Inferior parietal cortex (tissue), 1 donor: ENCODE data around the gene TRIP6.

Experiments used
- DNase-seq: peaks from one replicate; pipeline ENCODE4 v3.0.0-alpha.2; 2016; ENCODE audit errors: extremely low spot score

TRIP6 gene, protein sequence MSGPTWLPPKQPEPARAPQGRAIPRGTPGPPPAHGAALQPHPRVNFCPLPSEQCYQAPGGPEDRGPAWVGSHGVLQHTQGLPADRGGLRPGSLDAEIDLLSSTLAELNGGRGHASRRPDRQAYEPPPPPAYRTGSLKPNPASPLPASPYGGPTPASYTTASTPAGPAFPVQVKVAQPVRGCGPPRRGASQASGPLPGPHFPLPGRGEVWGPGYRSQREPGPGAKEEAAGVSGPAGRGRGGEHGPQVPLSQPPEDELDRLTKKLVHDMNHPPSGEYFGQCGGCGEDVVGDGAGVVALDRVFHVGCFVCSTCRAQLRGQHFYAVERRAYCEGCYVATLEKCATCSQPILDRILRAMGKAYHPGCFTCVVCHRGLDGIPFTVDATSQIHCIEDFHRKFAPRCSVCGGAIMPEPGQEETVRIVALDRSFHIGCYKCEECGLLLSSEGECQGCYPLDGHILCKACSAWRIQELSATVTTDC

DNA sequence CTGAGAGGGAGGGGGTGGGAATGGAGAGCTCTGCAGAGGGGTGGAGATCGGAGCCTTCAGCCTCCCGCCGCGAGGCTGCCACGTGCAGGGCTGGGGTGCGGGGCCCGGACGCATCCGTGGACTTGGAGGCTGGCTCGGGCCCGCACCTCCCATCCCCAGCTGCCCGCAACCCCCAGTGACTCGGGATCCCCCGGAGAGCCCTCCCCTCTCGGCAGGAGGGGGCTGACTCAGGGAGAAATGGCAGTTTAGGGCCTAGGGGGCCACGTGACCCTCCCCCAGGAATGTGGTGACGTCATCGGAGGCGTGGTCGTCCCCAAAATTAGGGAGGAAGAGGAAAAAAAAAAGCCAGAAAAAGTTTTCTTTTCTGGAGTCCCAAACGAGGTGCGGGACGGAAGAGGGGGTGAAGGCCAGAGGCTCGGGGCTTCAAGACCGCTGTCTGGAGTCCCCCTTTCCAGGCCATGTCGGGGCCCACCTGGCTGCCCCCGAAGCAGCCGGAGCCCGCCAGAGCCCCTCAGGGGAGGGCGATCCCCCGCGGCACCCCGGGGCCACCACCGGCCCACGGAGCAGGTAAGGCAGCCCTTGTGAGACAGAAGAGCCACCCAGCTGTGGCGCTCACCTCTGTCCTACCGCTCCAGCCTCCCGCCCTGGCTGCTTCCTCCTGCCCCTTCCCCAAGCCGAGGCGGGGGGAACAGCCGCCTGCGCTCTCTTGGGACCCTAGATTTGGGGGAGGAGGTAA, at the start of gene TRIP6:
Gene TRIP6 (plus strand): TSS at position 348 of the 736 bp plus-strand sequence. CDS start 111 bp downstream, at position 459.
- DNase-seq, result peak; percentile 81

DNA sequence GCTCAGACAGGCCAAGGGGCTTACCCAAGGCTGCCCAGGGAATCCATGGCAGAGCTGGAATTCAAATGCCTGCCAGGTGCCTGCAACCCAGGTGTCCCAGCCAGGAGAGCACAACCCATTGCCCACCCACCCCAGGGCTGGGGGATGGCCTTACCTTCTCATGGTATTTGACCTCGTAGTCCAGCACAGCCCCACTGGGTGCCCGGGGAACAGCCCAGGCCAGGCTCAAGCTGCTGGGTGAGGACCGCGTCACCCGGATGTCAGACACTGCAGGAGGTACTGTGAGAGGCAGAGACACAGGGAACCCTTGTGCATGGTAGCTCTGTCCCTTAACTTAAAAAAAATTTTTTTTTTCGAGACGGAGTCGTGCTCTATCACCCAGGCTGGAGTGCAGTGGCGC, 48.8 kb upstream of the TRIP6 start:
- no peak for DNase-seq

DNA sequence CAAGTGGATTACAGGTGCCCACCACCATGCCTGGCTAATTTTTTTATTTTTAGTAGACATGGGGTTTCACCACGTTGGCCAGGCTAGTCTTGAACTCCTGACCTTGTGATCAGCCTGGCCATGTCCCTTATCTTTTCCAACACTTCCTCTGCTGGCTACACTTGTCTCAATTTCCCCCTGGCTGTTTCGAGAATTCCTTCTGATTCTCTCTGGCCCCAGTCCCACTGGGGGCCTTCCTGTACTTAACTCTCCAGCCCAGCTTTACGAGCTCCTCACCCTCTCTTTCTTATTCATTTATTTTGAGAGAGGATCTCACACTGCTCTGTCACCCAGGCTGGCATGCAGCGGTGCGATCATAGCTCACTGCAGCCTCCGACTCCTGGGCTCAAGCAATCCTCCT, 48.4 kb upstream of the TRIP6 start:
- DNase-seq, result no peak

DNA sequence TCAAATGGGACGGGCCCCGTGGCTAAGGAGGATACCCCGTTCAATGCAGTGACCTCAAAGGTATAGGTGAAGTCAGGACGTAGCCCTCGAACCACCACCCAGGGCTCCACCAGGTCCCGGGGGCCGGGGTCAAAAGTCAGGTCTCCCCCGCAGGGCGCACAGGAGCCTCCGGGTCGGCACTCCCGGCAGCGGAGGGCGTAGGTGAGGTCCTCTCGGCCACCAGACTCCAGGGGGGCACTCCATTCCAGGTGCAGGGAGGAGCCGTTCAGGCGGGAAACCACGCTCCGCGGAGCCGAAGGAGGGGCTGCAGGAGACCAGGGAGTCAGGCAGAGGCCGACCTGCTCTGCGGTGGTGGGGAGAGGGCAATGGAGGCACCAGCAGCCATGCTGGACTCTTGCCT, 47.6 kb upstream of the TRIP6 start:
- no peak for DNase-seq

DNA sequence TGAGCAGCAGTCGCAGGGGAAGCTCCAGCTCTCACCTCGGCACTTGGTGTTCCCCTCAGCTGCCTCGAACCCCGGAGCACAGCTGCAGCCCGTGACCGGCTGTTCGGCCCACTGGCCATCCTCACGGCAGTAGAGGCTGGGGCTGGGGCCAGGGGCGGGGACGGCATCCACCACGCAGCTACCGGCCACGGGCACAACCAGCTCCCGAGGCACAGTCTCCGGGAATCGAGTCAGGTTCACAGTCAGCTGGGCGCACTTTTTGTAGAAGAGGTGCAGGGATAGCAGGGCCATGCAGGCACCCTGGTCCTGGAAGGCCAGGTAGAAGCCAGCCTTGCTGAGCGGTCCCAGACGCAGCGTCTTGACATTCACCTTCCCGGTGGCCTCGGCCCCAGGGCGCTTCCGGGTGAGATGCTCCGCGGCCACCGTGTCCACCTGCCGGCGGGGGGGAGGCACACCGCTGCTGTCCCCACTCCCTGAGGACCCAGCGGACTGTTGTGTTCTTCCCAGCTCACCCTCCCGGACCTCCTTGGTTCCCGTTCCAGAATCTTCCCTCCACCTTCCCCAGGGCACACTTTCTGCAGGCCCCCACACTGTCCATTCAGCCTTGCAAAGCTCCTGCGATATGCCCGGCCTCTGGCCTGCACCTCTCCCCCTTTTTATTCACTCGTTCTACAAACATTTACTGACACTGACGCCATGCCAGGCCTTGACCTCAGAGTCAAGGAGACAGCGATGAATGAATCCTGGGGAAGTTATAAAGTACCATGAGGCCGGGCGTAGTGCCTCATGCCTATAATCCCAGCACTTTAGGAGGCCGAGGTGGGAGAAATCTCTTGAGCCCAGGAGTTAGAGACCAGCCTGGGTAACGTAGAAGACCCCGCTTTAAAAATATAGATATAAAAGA, 44.7 kb upstream of the TRIP6 start:
- no peak for DNase-seq

DNA sequence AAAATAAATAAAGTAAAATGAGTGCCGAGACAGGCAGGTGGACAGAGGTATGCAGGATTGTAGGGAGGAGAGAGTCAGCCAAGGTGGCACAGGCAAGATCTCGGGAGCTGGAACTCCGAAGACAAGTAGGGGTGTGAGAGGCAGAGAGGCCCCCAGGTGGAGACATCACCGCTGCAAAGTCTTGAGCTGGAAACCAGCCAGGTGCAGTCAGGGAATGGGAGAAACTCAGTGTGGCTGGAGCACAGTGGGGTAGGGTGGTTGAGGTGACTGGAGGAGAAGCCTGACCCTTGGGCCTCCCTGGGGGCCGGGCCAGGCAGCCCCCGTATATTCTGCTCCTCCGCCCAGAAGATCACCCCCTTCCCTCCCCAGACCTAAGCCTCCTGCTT, 44.1 kb upstream of the TRIP6 start:
- no peak for DNase-seq

DNA sequence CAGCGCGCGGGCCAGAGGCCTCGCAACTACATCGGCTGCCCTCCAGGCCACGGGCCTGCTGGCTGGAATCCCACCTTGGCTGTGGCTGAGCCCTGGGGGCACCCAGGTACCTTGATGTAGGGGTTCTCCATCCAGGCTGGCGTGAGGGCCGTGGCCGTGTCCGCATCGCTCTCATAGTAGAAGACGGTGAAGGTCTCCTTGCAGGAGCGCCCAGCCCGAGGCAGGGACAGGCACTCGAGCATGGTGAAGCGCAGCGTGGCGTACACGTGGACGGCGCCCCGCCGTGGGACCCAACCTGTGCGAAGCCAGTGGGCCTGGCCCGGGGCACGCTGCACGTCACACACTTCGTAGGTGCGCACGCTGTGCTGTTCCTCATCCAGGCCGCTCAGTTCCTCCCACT, 43.7 kb upstream of the TRIP6 start:
- DNase-seq, result no peak

DNA sequence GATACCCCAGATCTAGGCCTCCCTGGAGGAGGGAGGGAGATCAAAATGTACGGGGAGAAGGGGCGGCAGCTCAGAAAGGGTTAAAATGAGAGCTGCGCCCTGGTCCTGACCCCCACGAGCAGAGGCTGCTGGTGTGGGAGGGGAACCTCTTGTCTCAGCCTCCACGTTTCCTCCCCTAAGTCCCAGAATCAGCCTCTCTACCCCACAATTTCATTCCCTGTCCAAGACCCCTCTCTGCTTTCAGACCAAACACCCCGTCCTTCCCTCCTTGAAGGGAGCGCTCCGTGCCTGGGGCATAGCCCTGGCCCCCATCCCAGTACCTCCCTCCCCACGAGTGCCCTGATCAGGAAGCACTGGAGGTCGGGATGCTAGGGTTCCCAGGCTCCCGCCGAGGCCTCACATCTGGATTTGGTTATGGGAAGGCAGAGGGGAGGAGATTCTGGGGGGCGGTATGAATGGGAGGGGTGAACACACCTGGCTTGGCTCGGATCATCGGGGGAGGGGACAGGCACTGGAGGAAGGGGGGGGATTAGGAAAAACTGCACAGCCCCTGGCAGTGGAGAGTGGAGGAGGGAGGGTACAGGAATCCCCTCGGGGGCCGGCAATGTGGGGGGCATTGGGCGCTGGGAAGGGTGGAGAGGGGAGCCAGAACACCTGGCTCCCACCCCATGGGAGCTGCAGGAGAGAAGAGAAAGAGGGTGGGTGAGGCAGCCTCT, 42.5 kb upstream of the TRIP6 start:
- no peak for DNase-seq

DNA sequence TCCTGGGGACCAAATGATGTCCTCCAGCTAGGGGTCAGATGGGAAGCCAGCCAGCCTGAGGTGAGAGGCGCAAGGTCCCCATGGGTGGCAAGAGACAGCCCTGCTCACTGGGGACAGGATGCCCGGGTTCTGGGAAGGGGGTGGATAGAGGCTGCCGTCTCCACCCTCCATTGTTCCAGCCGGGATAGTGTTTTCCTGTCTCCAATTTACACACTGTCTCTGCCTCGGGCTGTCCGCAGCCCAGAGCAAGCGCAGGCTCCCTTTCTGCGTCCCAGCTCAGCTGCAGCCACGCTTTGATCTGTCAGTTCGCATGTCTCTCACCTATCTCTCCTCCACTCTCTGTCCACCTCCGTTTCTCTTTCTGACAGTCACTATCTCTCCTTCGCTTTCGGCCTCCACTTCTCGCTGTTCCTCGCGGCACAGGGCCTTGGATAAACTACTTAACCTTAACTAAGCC, 41.9 kb upstream of the TRIP6 start:
- DNase-seq, result no peak

DNA sequence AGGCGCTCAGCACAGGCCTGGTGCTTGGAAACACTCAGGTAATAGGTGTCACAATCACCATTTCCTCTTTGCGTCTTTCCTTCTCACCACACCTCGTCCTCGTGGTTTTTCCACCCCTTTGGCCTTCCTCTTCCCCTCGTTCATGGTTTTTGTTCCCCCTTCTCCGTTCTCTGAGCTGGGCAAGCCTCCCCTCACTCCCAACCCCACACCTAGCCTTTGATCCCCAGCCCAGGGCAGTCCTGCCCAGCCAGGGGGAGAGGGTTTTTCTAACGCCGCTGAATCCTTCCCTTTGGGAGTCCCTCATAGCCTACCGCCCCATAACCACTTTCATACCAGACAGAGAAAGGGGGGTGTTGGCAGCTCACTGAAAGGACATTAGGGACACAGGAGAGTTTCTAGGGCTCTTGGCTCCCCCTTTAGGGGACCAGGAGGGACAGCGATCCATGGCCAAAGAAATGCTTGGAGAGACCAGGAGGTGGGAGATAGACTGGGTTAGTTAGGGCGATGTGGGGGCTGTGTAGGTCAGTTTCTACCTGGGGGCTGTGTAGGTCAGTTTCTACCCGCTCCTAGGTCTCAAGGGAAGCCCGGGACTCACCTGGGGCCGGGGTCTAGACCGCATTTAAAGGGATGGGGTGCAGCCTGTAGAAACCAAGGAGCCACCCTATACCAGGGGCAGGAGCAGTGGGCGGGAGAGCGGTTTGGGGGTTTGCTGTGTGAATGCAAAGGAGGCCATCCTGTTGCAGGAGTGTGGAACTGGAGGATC, 41.3 kb upstream of the TRIP6 start:
- no peak for DNase-seq

DNA sequence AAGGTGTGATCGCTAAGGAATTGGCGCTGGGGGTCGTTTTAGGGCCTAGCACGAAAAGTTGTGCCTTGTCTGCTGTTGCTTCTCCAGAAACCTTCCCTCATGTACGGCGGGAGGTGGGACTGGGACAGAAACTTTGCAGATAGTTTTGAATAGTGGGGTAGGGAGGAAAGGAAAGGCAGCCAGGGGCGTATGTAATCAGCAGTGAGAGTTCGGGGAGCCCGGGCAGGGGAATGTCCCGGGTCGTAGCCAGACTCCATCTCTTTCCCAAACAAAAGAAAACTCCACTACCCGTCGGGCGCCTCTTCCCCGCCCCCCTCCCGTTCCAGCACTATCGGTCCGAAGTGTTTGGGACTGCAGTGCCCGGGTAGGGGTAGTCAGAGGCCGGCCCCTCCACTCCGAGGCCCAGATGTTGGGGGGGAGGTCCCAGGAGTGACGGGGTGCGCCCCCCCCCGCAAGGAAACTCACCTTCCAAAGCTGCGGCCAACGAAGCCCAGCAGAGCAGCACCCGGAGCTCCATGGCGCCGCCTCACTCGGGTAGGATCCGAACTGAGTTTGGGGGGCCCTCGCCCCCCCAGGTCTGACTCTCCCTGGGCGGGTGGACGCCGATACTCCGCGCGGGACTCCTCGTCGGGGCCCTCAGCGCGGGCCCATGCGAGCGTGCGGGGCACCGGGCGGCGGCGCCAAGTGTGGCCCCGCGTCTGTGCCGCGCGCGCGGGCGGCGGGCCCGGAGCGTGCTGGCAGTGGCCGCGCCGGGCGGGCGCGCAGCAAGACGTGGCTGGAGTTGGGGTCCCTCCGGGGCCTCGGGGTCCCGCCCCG, 40.5 kb upstream of the TRIP6 start:
- no peak for DNase-seq

DNA sequence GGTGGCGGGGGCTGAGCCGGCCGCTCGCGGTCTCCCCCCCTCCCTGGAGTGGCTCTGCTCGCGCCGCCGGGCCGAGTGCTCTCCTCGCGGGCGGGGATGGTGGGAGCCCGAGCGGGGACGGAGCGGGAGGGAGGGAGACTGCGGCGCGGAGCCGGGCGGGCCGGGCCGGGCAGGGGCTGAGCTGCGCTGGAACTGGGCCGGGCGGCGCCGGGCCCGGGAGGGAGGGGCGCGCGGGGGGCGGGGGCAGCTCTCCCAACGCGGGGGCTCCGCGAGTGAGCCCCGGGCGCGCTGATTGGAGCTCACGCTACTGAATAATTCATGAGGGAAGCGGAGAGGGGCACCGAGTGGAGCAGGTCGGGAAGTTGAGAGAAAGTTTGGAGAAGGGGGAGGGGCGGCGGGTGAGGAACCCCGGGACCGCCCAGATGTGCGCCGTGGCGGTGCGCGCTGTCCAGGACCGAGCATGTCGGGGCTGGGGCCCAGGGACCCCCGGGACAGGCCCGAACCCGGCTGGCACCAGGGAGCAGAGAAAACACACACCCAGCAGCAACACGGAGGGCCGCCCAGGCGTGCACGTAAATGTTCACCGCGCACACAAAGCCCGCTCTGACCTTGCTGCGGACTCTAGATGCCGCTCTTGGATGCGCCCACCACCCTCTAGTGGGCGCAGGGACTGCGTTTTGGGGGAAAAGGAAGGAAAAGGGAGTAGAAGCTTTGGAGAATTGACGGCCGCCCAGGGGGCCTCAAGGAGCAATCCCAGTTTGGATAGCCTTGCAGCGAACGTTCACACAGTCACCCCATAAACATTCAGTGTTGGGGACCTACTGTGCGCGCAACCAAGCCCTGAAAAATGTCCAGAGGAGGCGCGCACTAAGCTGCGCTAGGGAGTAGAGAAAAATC, 39.6 kb upstream of the TRIP6 start, which contains the start of gene EPHB4:
Gene EPHB4 (minus strand): TSS at position 194 of the 897 bp plus-strand sequence. CDS start 493 bp downstream, outside the sequence.
- DNase-seq, result peak; percentile 6

DNA sequence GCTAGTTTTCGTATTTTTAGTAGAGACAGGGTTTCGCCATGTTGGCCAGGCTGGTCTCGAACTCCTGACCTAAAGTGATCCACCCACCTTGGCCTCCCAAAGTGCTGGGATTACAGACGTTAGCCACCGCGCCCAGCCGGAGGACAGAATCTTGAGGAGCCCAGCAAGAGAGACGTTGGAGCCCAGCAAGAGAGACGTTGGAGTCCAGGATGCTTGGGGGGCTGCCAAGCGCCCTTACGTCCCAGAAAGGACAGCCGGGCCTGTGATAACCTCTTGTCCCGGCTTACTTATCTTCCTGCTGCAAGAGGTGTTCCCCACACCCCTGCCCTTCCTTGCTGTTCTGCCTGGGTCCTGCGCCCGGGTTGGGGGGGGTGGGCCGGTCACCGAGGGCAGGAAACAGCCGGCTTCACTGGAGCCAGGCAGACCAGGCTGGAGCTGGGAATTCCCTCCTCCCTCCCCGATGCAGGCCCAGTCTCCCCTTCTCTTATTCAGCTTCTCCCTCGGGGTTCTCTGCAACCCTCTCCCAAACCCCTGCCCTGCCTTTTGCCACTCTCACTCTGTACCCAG, 38.0 kb upstream of the TRIP6 start:
- DNase-seq, result peak; percentile 26

DNA sequence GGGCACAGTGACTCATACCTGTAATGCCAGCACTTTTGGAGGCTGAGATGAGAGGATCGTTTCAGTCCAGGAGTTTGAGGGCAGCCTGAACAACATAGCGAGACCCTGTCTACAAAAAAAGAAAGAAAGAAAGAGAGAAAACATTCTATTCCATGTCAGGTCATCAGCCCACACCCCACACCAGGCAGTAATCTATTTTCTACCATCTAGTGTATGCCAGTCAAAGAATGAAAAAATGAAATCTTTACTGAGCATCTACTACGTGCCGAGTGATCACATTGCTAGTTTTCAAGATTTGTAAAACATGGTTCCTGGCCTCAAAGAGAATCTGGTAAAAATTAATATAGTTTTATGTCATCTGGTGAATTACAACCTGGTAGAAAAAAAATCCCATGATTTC, 36.8 kb upstream of the TRIP6 start:
- DNase-seq, result no peak

DNA sequence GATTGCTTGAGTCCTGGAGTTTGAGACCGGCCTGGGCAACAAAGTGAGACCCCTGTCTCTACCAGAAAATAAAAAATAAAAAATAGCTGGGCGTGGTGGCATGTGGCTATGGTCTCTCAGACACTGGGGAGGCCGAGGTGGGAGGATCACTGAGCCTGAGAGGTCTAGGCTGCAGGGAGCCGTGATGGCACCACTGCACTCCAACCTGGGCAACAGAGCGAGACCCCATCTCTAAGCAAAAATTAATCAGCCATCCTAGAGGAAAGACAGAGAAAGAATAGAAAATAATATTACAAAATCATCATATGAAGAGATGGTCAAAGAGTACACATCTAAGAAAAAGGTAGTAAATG, 34.9 kb upstream of the TRIP6 start:
- no peak for DNase-seq

DNA sequence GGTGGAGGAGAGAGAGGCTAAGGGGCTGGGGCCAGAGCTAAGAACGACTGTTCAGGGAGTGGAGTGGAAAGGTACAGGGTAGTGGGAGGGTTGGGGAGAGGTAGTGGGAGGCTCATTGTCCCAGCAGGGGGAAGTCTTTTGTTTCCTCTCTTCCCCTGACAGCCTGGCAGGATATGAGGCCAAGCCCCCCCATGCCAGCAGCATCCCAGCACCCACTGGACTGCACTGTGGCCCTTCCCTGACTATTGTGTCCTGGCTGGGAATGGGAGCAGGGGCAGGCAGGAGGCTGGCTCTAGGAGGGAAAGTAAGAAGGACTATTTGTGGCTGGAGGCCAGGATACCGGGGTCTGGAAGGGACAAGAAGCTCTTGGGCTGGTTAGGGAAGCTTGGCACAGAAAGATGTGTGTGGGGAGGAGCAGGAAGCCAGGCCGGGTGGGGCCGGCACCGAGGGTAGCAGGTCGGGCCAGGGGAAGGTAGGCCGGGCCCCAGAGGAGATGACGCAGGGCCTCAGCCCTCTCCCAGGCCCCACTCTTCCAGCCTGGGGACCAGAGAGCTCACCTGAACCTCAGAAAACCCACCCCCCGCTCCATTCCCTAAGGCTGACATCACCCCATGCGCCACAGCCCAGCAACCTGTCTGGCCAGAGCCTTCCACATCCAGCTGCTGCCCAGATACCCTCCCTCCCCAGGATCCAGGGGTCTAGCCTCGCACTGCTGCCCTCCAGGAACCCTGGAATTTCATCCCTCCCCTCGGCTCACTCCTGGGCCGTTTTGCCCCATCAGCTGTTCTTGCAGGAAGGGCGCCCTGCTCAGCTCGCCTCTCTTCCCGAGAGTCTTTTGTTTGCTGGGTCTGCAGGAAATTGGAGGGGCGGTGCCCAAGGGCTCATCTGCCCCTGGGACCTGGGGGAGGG, 31.0 kb upstream of the TRIP6 start:
- DNase-seq, result no peak

DNA sequence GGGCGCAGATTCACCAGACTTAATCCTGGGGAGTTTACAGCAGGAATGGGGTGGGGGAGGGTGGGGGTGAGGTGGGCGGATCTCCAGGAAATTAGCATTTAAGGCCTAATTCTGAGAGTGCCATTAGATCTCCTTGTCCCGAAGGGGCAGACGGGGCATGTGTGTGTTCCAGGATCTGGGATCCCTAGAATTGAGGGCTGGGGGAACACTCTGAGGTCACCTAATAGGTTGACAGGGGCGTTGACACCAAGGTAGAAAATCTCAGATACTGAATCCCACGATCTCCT, 30.4 kb upstream of the TRIP6 start:
- no peak for DNase-seq
